Ascending aorta (tissue), 2 donors: ENCODE results near the gene XK. TPM values are rescaled to one million over a fixed set of nuclear protein-coding genes. Genes with fewer than 3 reads are reported as not detected.

ENCODE experiments used
- DNase-seq, 2 donors: peaks; one replicate each; pipeline ENCODE4 v3.0.0-alpha.2; 2019; ENCODE audit warnings: low spot score in 2 of 2
- H3K27ac ChIP-seq, 2 donors: fragments of 200-600 bp; sonication (generic); one replicate each; pipeline ENCODE4 v1.5.1; 2016 to 2017; ENCODE audit warnings: mild to moderate bottlenecking in 1 of 2
- H3K27me3 ChIP-seq: fragments of 200-600 bp; sonication (generic); one replicate; pipeline ENCODE4 v1.5.1; 2017
- H3K36me3 ChIP-seq, 2 donors: fragments of 200-600 bp; sonication (generic); one replicate each; pipeline ENCODE4 v1.5.1; 2016
- H3K4me1 ChIP-seq, 2 donors: fragments of 200-600 bp; sonication (generic); one replicate each; pipeline ENCODE4 v1.5.1; 2016 to 2017; ENCODE audit warnings: mild to moderate bottlenecking in 1 of 2
- H3K4me3 ChIP-seq, 2 donors: fragments of 200-600 bp; sonication (generic); one replicate each; pipeline ENCODE4 v1.5.1; 2016 to 2017; ENCODE audit warnings: mild to moderate bottlenecking in 1 of 2
- H3K9me3 ChIP-seq, 2 donors: fragments of 200-600 bp; sonication (generic); one replicate each; pipeline ENCODE4 v1.5.1; 2016
- CTCF ChIP-seq, 3 experiments: fragments of 200-600 bp in 2 of 3; fragments of 450-650 bp in 1 of 3; sonication (generic) in 2 of 3; IDR thresholded peaks; one replicate each; pipeline ENCODE4 v1.5.1; 2016 to 2019; ENCODE audit warnings: antibody characterized with exemption in 3 of 3, mild to moderate bottlenecking in 1 of 3, moderate library complexity in 1 of 3
- intact Hi-C: fragments of 100-400 bp; cut with DNase I; formaldehyde crosslinking; loops from one replicate; pipeline ENCODE4 v1.15.1; 2023
- total RNA-seq: library from RNA; depleted of rRNA; stranded (reverse); fragments of >200 nt; gene quantifications from one replicate; pipeline ENCODE4 v1.1.0, GENCODE V29; 2016

XK gene
- total RNA-seq, 1 donor from 2014 or later: 0.53 TPM

DNA sequence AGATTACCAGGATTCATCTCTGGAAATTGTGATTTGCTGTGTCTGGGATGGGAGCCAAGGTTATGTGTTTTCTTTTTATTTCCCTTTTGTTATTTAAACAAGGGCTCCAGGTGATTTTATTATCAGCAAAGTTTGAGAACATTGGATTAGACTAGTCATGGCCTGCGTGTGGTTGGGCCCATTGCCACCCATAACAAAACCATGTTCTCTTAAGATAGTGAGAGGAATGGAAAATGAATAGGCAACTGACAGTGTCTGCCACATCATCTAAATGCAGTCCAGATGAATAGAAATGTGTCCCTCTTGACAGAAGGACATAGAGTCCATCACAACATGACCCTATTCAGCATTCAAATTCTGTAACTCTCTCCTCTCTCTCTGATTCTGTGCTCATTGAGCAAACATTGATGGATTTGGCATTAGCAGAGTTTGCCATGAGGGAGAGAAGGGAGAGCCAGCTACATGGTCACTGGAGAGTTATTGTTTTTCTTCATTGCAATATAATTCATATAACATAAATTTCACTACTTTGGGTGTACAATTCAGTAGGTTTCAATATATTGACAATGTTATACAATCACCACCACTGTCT is 11.7 kb downstream of the XK start:
- Histone ChIP-seq H3K4me1 (no peaks in the 10 kb centered on the region), H3K27me3 (no peaks in the 10 kb centered on the region), H3K36me3 (no peaks in the 10 kb centered on the region), H3K27ac (no peak overlapping the region), H3K9me3 (no peaks in the 10 kb centered on the region), H3K4me3 (no peak overlapping the region)
- intact Hi-C loops: no loop called here
- no peak for DNase-seq
- TF ChIP-seq CTCF (IDR thresholded peaks at IDR 0.05): no peak

DNA sequence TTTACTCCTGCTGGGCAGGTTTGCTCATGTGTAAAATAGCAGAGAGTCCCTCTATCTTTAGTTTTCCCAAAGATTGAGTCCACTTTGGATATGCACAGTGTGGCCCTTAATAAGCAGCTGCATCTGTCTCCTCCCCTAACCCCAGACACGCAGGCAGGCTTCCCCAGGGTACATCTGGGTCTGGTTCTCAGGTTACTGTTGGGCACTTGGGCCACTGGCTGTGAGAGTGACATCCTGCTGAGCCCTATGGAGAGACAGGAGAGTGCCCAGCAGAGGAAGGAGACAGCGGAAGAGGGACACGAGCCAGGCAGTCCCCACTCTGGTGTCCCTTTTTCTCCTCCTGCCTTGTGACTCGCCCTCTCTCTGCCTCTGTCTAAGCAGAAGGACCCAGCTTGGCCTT is 16.0 kb downstream of the XK start:
- intact Hi-C loops: no loop called here
- no peak for TF ChIP-seq CTCF (IDR thresholded peaks at IDR 0.05)

DNA sequence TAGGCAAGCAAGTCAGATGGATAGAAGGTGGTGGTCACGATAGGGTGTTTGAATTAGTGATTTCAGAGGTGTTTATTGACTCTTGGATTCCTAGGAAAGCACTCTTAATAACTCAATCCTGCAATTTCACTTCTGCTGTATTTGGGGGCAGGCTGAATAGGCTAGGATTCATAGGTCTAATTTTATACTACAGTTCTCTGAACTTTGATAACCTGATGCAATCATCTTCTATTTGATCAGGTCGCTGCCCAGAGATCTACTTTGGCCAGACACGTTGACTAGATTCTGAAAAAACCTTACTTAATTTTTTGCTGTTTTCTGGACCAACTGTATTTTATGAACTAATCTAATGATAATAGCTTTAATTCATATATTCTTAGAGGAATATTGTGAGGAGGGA is 26.4 kb downstream of the XK start:
- no peak for TF ChIP-seq CTCF (IDR thresholded peaks at IDR 0.05)
- Histone ChIP-seq H3K36me3 (no peaks in the 10 kb centered on the region), H3K4me3 (no peak overlapping the region), H3K27me3 (no peaks in the 10 kb centered on the region), H3K9me3 (no peaks in the 10 kb centered on the region), H3K27ac (no peak overlapping the region), H3K4me1 (no peaks in the 10 kb centered on the region)
- DNase-seq: no peak
- intact Hi-C loops: no loop called here

More for the DNA sequence above, 16.0 kb downstream of the XK start:
- H3K4me1 ChIP-seq: no peaks in the 10 kb centered on the region
- no peaks in the 10 kb centered on the region for H3K9me3 ChIP-seq
- H3K4me3 ChIP-seq: no peak overlapping the region
- no peak for DNase-seq
- no peaks in the 10 kb centered on the region for H3K36me3 ChIP-seq
- no peaks in the 10 kb centered on the region for H3K27me3 ChIP-seq
- H3K27ac ChIP-seq: no peak overlapping the region

DNA sequence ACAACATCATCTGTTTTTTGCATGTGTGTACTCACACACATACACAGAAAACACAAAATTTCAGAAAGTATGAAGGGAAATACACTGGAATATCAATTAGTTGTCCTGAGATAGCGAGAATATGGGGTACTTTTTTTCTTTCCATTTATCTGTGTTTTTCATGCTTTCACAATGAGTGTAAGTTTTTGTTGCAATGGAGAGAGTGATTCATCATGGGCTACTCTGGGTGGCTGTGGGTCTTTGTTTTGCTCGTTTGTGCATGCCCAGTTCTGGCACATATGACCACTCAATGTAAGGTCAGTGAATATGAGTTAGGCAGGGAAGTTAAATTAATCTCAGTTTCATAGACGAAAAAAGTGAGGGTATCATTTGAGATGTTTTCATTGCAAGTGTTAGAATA is 26.9 kb downstream of the XK start:
- no peak for TF ChIP-seq CTCF (IDR thresholded peaks at IDR 0.05)
- Histone ChIP-seq H3K4me1 (no peaks in the 10 kb centered on the region), H3K4me3 (no peak overlapping the region), H3K9me3 (no peaks in the 10 kb centered on the region), H3K27ac (no peak overlapping the region), H3K36me3 (no peaks in the 10 kb centered on the region), H3K27me3 (no peaks in the 10 kb centered on the region)
- no peak for DNase-seq
- intact Hi-C loops: no loop called here

GRCh38 chrX:37714479-37714878 is 28.9 kb downstream of the XK start:
- Histone ChIP-seq H3K27ac (no peak overlapping the region), H3K4me1 (no peaks in the 10 kb centered on the region), H3K4me3 (no peak overlapping the region), H3K36me3 (no peaks in the 10 kb centered on the region), H3K9me3 (no peaks in the 10 kb centered on the region), H3K27me3 (peaks cover 6% of the 10 kb centered on the region)
- intact Hi-C loops: no loop called here
- no peak for DNase-seq
- TF ChIP-seq CTCF (IDR thresholded peaks at IDR 0.05): no peak

- intact Hi-C loops: no loop called here
- no peak for DNase-seq
- no peak overlapping the region for H3K27ac ChIP-seq
- TF ChIP-seq CTCF (IDR thresholded peaks at IDR 0.05): no peak
- peaks cover 6% of the 10 kb centered on the region for H3K27me3 ChIP-seq
- no peak overlapping the region for H3K4me3 ChIP-seq
- no peaks in the 10 kb centered on the region for H3K9me3 ChIP-seq
- no peaks in the 10 kb centered on the region for H3K4me1 ChIP-seq
- no peaks in the 10 kb centered on the region for H3K36me3 ChIP-seq
Measured at GRCh38 chrX:37716602-37717001, 31.0 kb downstream of the XK start.
